GM06990 (cell line): ENCODE results near the gene ZNF8.
"Not testable (repeated sequence)": the region's sequence is repeated elsewhere in the genome, so short reads cannot be mapped to it uniquely, and the experiment has no call there.

Experiments
- DNase-seq: peaks from one replicate; pipeline ENCODE4 v3.0.0-alpha.2; 2011; ENCODE audit not compliant: insufficient read length; ENCODE audit errors: extremely low read depth
- H3K27me3 ChIP-seq: replicated peaks from 2 replicates; pipeline ENCODE4 v1.6.0; 2011; ENCODE audit warnings: low read length; ENCODE audit not compliant: control insufficient read depth, insufficient read depth
- H3K36me3 ChIP-seq: 2 replicates; pipeline ENCODE4 v1.5.1; 2011; ENCODE audit warnings: low read length; ENCODE audit not compliant: control insufficient read depth, insufficient read depth
- H3K4me3 ChIP-seq: replicated peaks from 2 replicates; pipeline ENCODE4 v1.5.1; 2011; ENCODE audit warnings: low read depth, mild to moderate bottlenecking, control low read depth, low read length
- TF ChIP-seq, protein P1 (sequence below): IDR thresholded peaks from 2 replicates; pipeline ENCODE4 v1.5.1; 2011; ENCODE audit warnings: low read length, control low read depth, mild to moderate bottlenecking, inconsistent platforms; ENCODE audit not compliant: insufficient read depth, poor library complexity, severe bottlenecking

ZNF8 gene

DNA sequence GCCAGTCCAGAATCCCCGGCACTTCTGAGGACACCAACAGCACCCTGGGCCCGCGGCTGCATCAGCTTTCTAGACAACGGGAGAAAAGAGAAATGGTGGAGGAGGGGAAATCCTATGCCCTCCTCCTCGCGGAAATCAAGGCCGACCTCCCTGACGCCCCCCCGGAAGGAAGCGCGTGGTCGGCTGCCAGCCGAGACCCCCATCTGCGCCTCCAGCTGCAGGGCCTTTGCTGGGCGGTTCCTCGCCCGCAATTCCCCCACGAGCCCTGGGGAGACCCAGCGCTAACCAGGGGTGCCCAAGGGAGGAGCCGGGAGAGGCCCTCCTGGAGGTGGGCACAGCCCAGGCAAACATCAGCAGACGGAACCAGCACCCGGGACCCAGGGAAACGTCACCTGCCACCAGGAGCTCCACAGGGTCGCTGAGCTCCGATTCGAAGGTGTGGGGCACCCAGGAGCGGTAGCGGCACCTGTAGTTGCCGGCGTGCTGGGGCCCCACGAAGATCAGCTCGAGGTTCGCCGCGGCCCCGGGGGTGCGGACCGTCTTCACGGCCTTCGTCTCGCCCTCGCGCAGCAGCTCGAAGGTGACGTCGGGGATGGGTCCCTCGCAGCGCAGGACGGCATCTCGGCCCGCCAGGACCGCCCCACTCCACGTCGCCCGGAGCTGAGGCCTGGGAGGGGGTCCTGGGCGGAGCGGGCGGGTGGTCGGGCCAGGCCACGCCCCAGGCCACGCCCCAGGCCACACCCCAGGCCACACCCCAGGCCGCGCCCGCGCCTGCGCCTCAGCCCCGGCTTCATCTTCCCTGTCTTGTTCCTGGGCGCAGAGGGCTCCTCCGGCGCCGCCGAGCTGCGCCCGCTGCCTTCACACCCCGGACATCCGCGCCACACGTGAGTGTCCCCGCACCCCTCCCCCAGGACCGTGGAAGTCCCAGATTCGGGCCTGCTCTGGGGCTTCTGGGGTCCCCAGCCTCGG is 68.5 kb downstream of the ZNF8 start:
- peak; percentile 84 for DNase-seq
- H3K27me3 ChIP-seq = no peaks in the 10 kb centered on the region
- H3K36me3 ChIP-seq = peaks cover 2% of the 10 kb centered on the region
- TF ChIP-seq, protein P1, sequence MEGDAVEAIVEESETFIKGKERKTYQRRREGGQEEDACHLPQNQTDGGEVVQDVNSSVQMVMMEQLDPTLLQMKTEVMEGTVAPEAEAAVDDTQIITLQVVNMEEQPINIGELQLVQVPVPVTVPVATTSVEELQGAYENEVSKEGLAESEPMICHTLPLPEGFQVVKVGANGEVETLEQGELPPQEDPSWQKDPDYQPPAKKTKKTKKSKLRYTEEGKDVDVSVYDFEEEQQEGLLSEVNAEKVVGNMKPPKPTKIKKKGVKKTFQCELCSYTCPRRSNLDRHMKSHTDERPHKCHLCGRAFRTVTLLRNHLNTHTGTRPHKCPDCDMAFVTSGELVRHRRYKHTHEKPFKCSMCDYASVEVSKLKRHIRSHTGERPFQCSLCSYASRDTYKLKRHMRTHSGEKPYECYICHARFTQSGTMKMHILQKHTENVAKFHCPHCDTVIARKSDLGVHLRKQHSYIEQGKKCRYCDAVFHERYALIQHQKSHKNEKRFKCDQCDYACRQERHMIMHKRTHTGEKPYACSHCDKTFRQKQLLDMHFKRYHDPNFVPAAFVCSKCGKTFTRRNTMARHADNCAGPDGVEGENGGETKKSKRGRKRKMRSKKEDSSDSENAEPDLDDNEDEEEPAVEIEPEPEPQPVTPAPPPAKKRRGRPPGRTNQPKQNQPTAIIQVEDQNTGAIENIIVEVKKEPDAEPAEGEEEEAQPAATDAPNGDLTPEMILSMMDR = no peak
- peak overlapping the region; percentile 84 for H3K4me3 ChIP-seq

DNA sequence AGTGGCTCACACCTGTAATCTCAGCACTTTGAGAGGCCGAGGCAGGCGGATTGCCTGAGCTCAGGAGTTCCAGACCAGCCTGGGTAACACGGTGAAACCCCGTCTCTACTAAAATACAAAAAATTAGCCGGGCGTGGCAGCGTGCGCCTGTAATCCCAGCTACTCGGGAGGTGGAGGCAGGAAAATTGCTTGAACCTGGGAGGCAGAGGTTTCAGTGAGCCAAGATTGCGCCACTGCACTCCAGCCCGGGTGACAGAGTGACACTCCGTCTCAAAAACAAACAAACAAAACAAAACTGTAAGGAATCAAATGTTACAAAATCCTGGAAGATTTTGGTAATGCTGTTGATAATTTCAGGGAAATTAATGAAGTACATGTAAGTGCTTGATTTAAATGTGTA is 69.3 kb downstream of the ZNF8 start:
- not testable (repeated sequence) for H3K36me3 ChIP-seq, H3K27me3 ChIP-seq, DNase-seq
- H3K4me3 ChIP-seq = peak overlapping the region; percentile 84

DNA sequence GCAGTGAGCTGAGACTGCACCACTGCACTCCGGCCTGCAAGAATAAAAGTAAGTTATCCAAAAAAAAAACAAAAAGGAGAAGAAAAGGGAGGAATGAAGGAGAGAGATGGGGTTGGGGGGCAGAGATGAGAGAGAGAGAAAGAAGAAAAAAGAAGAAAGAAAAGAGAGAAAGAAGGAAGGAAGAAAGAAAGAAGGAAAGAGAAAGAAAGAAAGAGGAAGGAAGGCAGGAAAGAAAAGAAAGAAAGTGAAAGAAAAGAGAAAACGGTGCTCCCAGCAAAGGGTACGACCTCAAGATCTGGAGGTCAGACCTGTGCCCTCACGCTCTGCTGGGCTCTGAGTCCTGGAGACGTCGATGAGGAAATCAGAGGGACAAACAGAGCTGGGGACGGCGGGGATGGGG is 70.8 kb downstream of the ZNF8 start:
- Histone ChIP-seq H3K4me3 (no peak overlapping the region), H3K27me3 (no peaks in the 10 kb centered on the region), H3K36me3 (peaks cover 2% of the 10 kb centered on the region)
- TF ChIP-seq, protein P1 = no peak
- no peak for DNase-seq

DNA sequence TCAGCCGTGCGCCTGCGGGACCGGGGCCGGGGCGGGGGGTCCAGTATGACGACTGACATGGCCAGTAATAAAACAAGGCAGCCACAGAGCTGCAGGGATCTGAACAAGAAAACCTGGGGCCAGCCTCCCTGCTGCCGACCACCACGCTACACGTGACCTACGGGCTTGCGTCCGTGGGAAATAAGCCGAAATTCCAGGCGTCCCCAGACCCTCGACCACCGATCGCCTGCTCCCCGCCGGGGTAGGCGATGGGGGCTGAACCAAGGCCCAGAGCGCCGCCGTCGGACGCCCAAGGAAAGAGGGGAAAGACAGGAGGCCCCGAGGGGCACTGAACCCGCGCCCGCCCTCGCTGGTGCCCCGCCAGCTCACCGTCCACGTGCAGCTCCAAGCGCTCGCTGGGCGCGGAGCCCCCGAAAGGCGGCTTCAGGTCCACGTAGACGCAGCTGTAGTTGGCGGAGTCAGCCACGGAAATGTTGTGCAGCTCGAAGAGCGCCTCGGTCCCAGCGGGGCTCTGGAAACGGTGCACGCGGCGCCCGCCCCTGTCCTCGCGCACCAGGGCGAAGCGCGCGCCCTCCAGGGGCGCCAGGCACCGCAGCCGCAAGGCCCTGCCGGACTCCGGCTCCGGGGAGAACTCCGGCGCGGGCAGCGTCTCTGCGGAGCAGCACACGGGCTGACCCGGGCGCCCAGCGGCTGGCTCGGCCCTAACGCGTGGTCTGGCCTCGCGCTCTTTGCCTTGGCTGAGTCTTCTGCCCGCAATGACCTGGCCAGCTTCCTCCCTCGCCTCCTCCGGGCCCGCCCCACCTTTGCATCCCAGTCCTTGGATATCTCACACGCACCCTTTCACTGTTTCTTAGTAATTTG is 71.5 kb downstream of the ZNF8 start:
- Histone ChIP-seq H3K36me3 (peaks cover 2% of the 10 kb centered on the region), H3K27me3 (no peaks in the 10 kb centered on the region), H3K4me3 (no peak overlapping the region)
- TF ChIP-seq, protein P1 = no peak
- no peak for DNase-seq

DNA sequence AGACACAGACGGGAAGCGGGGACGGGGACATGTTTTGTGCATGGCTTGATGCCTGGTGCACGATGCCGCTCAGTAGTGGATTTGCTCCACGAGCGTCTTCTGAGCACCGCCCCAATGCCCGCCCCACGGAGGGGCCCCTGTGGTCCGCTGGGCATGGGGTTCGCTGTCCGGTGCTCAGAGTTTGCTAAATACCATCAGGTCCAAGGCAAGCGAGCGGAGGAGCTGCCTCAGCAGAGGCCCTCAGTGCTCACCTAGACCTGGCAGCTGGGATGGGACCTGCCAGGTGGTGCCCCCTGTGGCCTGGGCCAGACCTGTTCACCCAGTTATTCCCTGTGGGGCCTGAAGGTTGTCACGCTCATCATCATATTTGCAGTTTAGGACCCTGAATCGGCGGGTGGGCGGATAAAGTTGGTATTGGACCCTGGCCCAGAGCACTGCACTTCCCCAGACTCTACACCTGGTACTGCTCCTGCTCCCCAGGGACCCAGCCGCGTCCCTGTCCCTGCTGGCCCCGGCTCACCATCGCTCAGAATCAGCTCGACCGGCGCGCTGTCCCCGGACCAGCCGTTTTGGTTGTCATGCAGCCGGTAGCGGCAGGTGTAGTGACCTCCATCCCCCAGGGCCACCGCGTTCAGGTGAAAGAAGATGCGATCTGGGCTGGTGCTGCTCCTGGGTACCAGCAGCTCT is 72.3 kb downstream of the ZNF8 start:
- TF ChIP-seq, protein P1 = no peak
- no peaks in the 10 kb centered on the region for H3K27me3 ChIP-seq
- DNase-seq = no peak
- peaks cover 2% of the 10 kb centered on the region for H3K36me3 ChIP-seq
- H3K4me3 ChIP-seq = no peak overlapping the region
